T-helper 2 cell (primary cell): ENCODE measurements around the gene GRPEL1.

ENCODE experiments used
- DNase-seq, 5 experiments: peaks; one replicate each; pipeline versions ENCODE4 v3.0.0 to v3.0.0-alpha.2; 2012 to 2022

GRPEL1 gene

DNA sequence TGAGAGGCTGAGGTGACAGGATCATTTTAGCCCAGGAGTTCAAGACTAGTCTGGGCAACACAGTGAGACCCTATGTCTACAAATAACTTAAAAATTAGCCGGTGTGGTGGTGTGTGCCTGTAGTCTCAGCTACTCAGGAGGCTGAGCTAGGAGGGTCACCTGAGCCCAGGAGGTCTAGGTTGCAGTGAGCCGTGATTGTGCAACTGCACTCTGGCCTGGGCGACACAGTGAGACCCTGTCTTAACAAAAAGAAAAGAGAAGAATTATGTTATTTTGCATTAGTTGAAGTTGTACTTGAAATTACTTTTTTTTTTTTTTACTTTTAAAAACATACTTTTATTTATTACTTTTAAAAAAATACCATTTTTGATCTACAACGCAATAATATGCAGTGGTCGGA, 46.5 kb downstream of the GRPEL1 start:
- no peak for DNase-seq

GRCh38 chr4:7020856-7021255, 47.0 kb downstream of the GRPEL1 start:
- no peak for DNase-seq

DNA sequence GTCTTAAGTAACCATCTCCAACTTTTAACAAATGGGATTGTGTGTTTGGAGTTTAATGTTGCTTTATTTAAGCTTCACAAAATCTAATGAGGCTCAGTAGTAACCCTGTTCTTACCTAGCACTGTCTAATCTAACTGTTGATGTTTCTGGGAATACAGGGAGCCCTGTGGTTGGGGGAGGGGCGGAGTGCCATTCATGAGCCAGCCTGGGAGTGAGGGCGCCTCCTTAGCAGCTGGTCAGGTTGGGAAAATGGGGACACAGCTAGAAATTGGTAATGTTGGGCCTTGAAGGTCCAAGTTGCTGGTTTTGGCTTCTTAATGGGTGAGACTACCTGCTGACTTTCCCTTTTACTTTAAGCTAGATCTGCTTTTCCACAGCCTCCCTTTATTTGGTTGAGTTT, 47.6 kb downstream of the GRPEL1 start:
- no peak for DNase-seq

- no peak for DNase-seq
Observed at GRCh38 chr4:7019367-7019766, 48.5 kb downstream of the GRPEL1 start.

- DNase-seq: no peak
Observed at GRCh38 chr4:7018281-7018680, 49.6 kb downstream of the GRPEL1 start.

DNA sequence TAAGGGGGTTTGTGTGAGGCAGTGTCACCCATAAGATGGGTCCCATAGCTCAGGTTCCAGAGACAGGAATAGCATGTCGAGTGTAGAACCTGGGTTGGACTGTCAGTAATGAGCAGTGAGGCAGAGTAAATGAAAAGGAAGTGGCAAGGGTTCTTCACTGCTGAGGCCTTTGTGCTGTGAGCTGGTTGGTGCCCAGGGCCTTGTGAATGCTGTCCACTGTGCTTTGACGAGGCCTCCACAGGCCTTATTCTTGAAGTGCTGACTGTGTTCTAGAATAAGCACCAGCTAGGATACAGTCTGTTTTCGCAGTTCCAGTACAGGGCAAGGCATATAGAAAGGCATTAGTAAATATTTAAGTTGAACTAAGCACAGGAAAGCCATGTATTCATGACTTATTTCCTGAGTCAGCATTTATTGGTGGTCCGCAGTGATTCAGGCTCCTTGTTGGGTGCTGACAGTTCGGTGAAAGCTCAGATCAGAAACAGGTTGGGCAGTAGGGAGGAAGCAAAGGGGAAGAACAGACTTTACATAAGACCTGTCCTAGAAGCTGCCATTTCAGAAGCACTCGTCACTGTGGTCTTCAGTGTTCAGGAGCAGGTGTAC, 50.3 kb downstream of the GRPEL1 start:
- DNase-seq: no peak

- DNase-seq: no peak
Observed at GRCh38 chr4:7016512-7016911, 51.4 kb downstream of the GRPEL1 start.

DNA sequence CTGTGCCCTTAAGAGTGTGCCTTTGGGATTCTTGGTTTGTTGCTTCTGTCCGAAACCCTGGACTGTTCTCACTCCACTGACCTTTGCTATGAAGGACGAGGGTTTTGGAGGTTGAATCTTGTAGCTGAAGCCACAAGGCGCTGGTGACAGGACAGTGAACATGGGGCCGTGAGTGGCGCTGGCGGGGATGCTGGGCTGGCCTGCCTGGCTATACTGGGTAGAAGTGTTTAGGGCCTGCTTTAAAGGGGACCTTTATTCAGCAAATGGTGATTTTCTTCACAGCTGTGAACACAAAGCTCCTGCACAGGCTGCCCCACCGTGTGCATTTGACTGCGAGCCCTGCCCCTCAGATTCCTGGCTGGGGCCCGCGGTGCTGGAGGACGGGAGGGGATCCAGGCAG, 51.8 kb downstream of the GRPEL1 start:
- DNase-seq: no peak

DNA sequence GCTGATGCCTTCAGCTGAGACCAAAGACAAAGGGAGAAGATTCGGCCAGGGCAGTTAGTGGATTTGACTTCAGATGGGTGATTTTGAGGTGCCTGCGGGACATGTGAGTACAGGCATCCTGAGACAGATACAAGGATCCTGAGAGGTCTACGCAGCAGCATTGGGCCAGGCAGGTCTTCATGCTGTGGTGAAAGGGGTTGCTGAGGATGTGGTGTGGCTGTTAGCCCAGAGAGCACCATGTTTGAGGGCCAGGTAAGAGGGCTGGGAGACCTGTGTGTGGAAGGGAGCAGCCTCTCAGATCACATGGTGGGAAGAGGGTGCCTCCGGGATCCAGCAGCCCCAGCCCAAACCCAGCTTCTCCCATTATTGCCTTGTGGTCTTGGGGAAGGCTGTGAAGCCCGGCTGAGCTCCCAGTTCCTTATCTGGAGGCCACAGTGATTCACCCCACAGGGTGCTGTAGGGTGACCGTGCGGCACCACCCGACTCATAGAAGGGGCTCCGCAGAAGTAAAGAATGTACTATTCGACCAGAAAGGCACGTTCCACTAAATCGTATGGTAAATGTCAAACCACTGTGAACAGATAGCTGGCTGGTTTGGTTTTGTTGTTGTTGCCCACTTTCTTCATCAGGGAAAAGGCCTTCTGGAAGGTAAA, 52.4 kb downstream of the GRPEL1 start:
- DNase-seq: no peak

- no peak for DNase-seq
Observed at GRCh38 chr4:7014815-7015214, 53.0 kb downstream of the GRPEL1 start.

- no peak for DNase-seq
Observed at GRCh38 chr4:7013175-7013574, 54.7 kb downstream of the GRPEL1 start.

GRCh38 chr4:7009564-7009963, 58.3 kb downstream of the GRPEL1 start:
- DNase-seq: no peak
